Neural cell (in vitro differentiated cells): ENCODE measurements around the gene PYGL. TPM values are rescaled to one million over a fixed set of nuclear protein-coding genes. Genes with fewer than 3 reads are reported as not detected.

Experiments used
- H2AFZ ChIP-seq: fragments of 200-600, 300-800 bp; sonication (generic), shearing (Covaris generic); 2 replicates; pipeline ENCODE4 v1.6.0; 2014; ENCODE audit warnings: low read depth, mild to moderate bottlenecking, antibody characterized with exemption, low read length, moderate library complexity
- H3F3A ChIP-seq: fragments of 200-600 bp; shearing (Covaris generic); 2 replicates; pipeline ENCODE4 v1.6.1; 2016; ENCODE audit warnings: mild to moderate bottlenecking, moderate library complexity, mixed read lengths, antibody characterized with exemption, low read length; ENCODE audit not compliant: insufficient read depth, poor library complexity, severe bottlenecking
- H3K27ac ChIP-seq: fragments of 200-600, 300-800 bp; sonication (generic), shearing (Covaris generic); 2 replicates; pipeline ENCODE4 v1.5.1; 2014; ENCODE audit warnings: mild to moderate bottlenecking, low read length, moderate library complexity
- H3K27me3 ChIP-seq: fragments of 300-800, 200-600 bp; sonication (generic), shearing (Covaris generic); 2 replicates; pipeline ENCODE4 v1.6.0; 2014; ENCODE audit warnings: mild to moderate bottlenecking, low read depth, low read length, moderate library complexity; ENCODE audit not compliant: insufficient read depth
- H3K36me3 ChIP-seq: fragments of 300-800, 200-600 bp; sonication (generic), shearing (Covaris generic); 2 replicates; pipeline ENCODE4 v1.5.1; 2014; ENCODE audit warnings: mild to moderate bottlenecking, antibody characterized with exemption, low read length, moderate library complexity; ENCODE audit not compliant: insufficient read depth
- H3K4me2 ChIP-seq: fragments of 300-800, 200-600 bp; sonication (generic), shearing (Covaris generic); 2 replicates; pipeline ENCODE4 v1.6.0; 2014; ENCODE audit warnings: mild to moderate bottlenecking, low read length
- H3K4me3 ChIP-seq: fragments of 300-800, 200-600 bp; sonication (generic), shearing (Covaris generic); 2 replicates; pipeline ENCODE4 v1.5.1; 2014; ENCODE audit warnings: mild to moderate bottlenecking, low read length, moderate library complexity
- H3K79me2 ChIP-seq: fragments of 200-600 bp; shearing (Covaris generic); replicated peaks from 2 replicates; pipeline ENCODE4 v1.6.0; 2014; ENCODE audit warnings: mild to moderate bottlenecking, low read length, moderate library complexity; ENCODE audit not compliant: insufficient read depth
- H3K9ac ChIP-seq: fragments of 300-800, 200-600 bp; sonication (generic), shearing (Covaris generic); 2 replicates; pipeline ENCODE4 v1.6.1; 2016; ENCODE audit warnings: mild to moderate bottlenecking, low read length, mixed read lengths
- H3K9me2 ChIP-seq: fragments of 200-600 bp; shearing (Covaris generic); 2 replicates; pipeline ENCODE4 v1.6.1; 2016; ENCODE audit warnings: mild to moderate bottlenecking, low read length, mixed read lengths; ENCODE audit not compliant: insufficient read depth
- H3K9me3 ChIP-seq: fragments of 200-600, 300-800 bp; sonication (generic), shearing (Covaris generic); 2 replicates; pipeline ENCODE4 v1.6.1; 2016; ENCODE audit warnings: mild to moderate bottlenecking, mixed run types, low read length, moderate library complexity, mixed read lengths
- H4K20me1 ChIP-seq: fragments of 200-600 bp; shearing (Covaris generic); 2 replicates; pipeline ENCODE4 v1.6.1; 2016; ENCODE audit warnings: mild to moderate bottlenecking, mixed run types; ENCODE audit not compliant: insufficient read depth
- CTCF ChIP-seq: fragments of 450-650 bp; IDR thresholded peaks from 2 replicates; pipeline ENCODE4 v1.5.1; 2014; ENCODE audit warnings: antibody characterized with exemption, mild to moderate bottlenecking, moderate library complexity; ENCODE audit not compliant: poor library complexity, severe bottlenecking
- EP300 ChIP-seq: fragments of 450-650 bp; conservative IDR thresholded peaks from 2 replicates; pipeline ENCODE4 v1.6.1; 2014; ENCODE audit warnings: antibody characterized with exemption, mild to moderate bottlenecking, moderate library complexity; ENCODE audit not compliant: poor library complexity, severe bottlenecking
- EZH2 ChIP-seq: fragments of 200-600, 300-800 bp; shearing (Covaris generic), sonication (generic); IDR thresholded peaks from 2 replicates; pipeline ENCODE4 v1.6.1; 2014; ENCODE audit warnings: antibody characterized with exemption, low read length, borderline replicate concordance, mild to moderate bottlenecking; ENCODE audit not compliant: insufficient read depth, poor library complexity, severe bottlenecking
- MXI1 ChIP-seq: fragments of 450-650 bp; conservative IDR thresholded peaks from 2 replicates; pipeline ENCODE4 v1.6.1; 2014; ENCODE audit warnings: antibody characterized with exemption, mild to moderate bottlenecking; ENCODE audit not compliant: poor library complexity, severe bottlenecking
- POLR2AphosphoS5 ChIP-seq: IDR thresholded peaks from 2 replicates; pipeline ENCODE4 v1.6.1; 2012
- RAD21 ChIP-seq: fragments of 450-650 bp; conservative IDR thresholded peaks from 2 replicates; pipeline ENCODE4 v1.6.1; 2014; ENCODE audit warnings: antibody characterized with exemption, mild to moderate bottlenecking, moderate library complexity
- REST ChIP-seq: IDR thresholded peaks from 2 replicates; pipeline ENCODE4 v1.6.1; 2012; ENCODE audit warnings: borderline replicate concordance
- SMC3 ChIP-seq: fragments of 450-650 bp; conservative IDR thresholded peaks from 2 replicates; pipeline ENCODE4 v1.6.1; 2014; ENCODE audit warnings: antibody characterized with exemption, mild to moderate bottlenecking, moderate library complexity; ENCODE audit not compliant: poor library complexity
- TAF1 ChIP-seq: IDR thresholded peaks from 2 replicates; pipeline ENCODE4 v1.6.1; 2012; ENCODE audit warnings: low read depth
- polyA plus RNA-seq: library from polyadenylated mRNA; depleted of rRNA; stranded (reverse); fragments of >200 nt; gene quantifications from 2 replicates; pipeline ENCODE4 v1.2.3, GENCODE V29; 2014

PYGL gene
- polyA plus RNA-seq, 1 donor from 2014 or later = not detected

- no peak overlapping the region for H3K4me2 ChIP-seq
- no peaks in the 10 kb centered on the region for H3K27me3 ChIP-seq
- no peaks in the 10 kb centered on the region for H3K36me3 ChIP-seq
- no peaks in the 10 kb centered on the region for H3K9me2 ChIP-seq
- H2AFZ ChIP-seq = no peak overlapping the region
- H3K27ac ChIP-seq = no peak overlapping the region
- H3K4me3 ChIP-seq = no peak overlapping the region
- no peak for TF ChIP-seq SMC3
- no peak for TF ChIP-seq MXI1
- no peak for TF ChIP-seq RAD21
- TF ChIP-seq CTCF = no peak
- no peak for TF ChIP-seq EZH2
- TF ChIP-seq REST = no peak
- no peak for TF ChIP-seq TAF1
- no peak for TF ChIP-seq POLR2AphosphoS5
- no peak for TF ChIP-seq EP300
- no peak overlapping the region for H3K9ac ChIP-seq
- no peaks in the 10 kb centered on the region for H4K20me1 ChIP-seq
- H3K79me2 ChIP-seq = no peaks in the 10 kb centered on the region
- H3K9me3 ChIP-seq = no peaks in the 10 kb centered on the region
- no peaks in the 10 kb centered on the region for H3F3A ChIP-seq
These were observed 8.9 kb downstream of the PYGL start for GRCh38 chr14:50935126-50936015.

GRCh38 chr14:50932592-50933495 is 11.4 kb downstream of the PYGL start:
- Histone ChIP-seq H2AFZ (peak overlapping the region; percentile 35), H4K20me1 (no peaks in the 10 kb centered on the region), H3F3A (no peaks in the 10 kb centered on the region), H3K9ac (no peak overlapping the region), H3K4me2 (no peak overlapping the region), H3K9me3 (no peaks in the 10 kb centered on the region), H3K27me3 (no peaks in the 10 kb centered on the region), H3K27ac (peak overlapping the region; percentile 2), H3K9me2 (no peaks in the 10 kb centered on the region), H3K79me2 (no peaks in the 10 kb centered on the region), H3K4me3 (no peak overlapping the region), H3K36me3 (no peaks in the 10 kb centered on the region)
- no peak for TF ChIP-seq EP300
- TF ChIP-seq MXI1 = no peak
- no peak for TF ChIP-seq CTCF
- TF ChIP-seq REST = no peak
- no peak for TF ChIP-seq TAF1
- no peak for TF ChIP-seq POLR2AphosphoS5
- TF ChIP-seq RAD21 = no peak
- TF ChIP-seq EZH2 = no peak
